ENCODE data around the gene POLR2B. TPM values are rescaled to one million over a fixed set of nuclear protein-coding genes. Genes with fewer than 3 reads are reported as not detected.
A peak's percentile ranks its signal among the peaks of the same experiment; 100 is the strongest.

Gene POLR2B
- total RNA-seq, 1 experiment from 2014 or later, result 108 TPM

DNA sequence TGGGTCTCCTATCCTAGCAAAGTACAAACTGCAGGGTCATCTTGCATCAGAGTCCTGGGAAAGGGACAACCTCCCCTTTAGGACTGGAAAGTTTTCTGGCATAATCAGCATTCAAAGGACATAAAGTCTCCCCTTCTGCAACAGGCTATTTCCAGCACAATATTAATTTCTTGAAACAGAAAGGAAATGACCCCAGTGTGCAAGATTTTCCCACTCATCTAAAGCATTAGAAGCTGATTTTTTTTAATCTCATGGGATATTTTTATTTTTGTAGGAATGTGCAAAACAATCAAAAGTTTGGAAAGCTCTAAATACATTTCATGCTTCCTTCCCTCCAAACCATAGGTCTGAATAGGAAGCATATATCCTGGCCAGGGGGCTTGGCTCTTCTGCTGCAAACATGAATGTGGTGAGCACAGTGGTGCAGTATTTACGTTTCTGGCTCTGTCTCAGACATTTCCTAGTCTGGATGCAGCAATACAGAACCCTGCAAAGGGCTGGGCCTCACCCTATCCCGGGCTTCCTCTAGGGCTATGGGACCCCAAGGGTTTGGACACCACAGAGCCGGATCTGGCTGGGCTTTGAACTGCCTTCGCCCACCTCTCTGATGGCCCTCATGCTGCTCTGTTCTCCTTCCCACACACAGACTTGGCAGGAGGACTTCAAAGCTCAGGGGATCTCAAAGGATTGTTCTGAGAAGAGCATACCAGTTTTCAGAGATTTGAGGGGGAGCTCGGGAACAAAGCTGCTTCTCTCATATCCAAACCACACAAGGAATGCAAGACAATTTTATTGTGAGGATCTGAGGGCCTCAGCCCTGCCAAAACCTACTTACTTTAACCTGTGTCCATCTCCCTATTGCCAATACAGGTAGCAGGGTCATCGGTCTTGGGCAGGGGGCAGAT is 64.9 kb downstream of the POLR2B start:
- Histone ChIP-seq H4K91ac (ENCODE audit: insufficient read length, low read depth, low read length) (no peak overlapping the region), H2BK15ac (ENCODE audit: low read depth, low read length) (no peak overlapping the region), H3K4ac (ENCODE audit: low read depth, low read length) (no peak overlapping the region), H3K4me2 (ENCODE audit: insufficient read depth, insufficient read length, low read length) (no peak overlapping the region), H3K9ac (ENCODE audit: extremely low read depth, insufficient read length, low read length) (no peak overlapping the region), H3K4me1 (ENCODE audit: insufficient read depth, low read length) (no peaks in the 10 kb centered on the region; the same call in 1 of the 2 replicates), H3K79me2 (ENCODE audit: insufficient read depth, low read length) (no peaks in the 10 kb centered on the region), H3K79me1 (ENCODE audit: insufficient read depth, low read depth, low read length, poor library complexity, severe bottlenecking) (no peaks in the 10 kb centered on the region), H3K27me3 (ENCODE audit: insufficient read depth, low read length) (no peaks in the 10 kb centered on the region), H4K20me1 (ENCODE audit: control insufficient read depth, insufficient read depth, insufficient read length) (no peaks in the 10 kb centered on the region), H3K23ac (ENCODE audit: insufficient read length, low read depth, low read length) (no peak overlapping the region), H3K23me2 (ENCODE audit: insufficient read length, low read depth, low read length, poor library complexity, severe bottlenecking) (no peaks in the 10 kb centered on the region), H3K14ac (ENCODE audit: insufficient read depth, low read length) (no peak overlapping the region), H3K56ac (ENCODE audit: insufficient read length, low read depth, low read length) (no peak overlapping the region), H3K27ac (ENCODE audit: insufficient read length, low read depth, low read length) (no peak overlapping the region), H3K9me3 (ENCODE audit: control insufficient read depth, low read depth, low read length) (no peaks in the 10 kb centered on the region), H2BK12ac (ENCODE audit: insufficient read length, low read depth, low read length) (no peak overlapping the region), H4K8ac (replicated peaks; ENCODE audit: insufficient read length, low read depth, low read length) (no peak overlapping the region), H2BK20ac (ENCODE audit: low read depth, low read length, poor library complexity, severe bottlenecking) (no peak overlapping the region), H2BK120ac (ENCODE audit: low read depth, low read length, poor library complexity, severe bottlenecking) (no peak overlapping the region), H3T11ph (ENCODE audit: low read length) (no peak overlapping the region), H2BK5ac (ENCODE audit: insufficient read length, low read length) (no peak overlapping the region), H2AK5ac (ENCODE audit: insufficient read length, low read length) (no peak overlapping the region), H4K5ac (ENCODE audit: insufficient read length, low read depth, low read length) (no peak overlapping the region), H2AFZ (ENCODE audit: low read length) (no peak overlapping the region), H3K18ac (ENCODE audit: insufficient read length, low read depth, low read length) (no peak overlapping the region)
- peaks cover 3% of the 10 kb centered on the region; the same call in 1 of the 2 replicates for H3K27me3 Mint-ChIP-seq (ENCODE audit: low read depth)
- no peak for DNase-seq
- H3K36me3 Mint-ChIP-seq (ENCODE audit: insufficient read depth in 1 of 3, low read depth in 3 of 3), result peaks cover 0 to 7% (median 4%) of the 10 kb centered on the region in 3 experiments; a peak in 3 of 7 replicates
- peak overlapping the region in 1 of 3 experiments; percentile 11; a peak in 1 of 7 replicates for H3K27ac Mint-ChIP-seq
- H3K4me1 Mint-ChIP-seq, result peaks cover 13 to 15% of the 10 kb centered on the region in 2 experiments
- peaks cover 3 to 8% of the 10 kb centered on the region in 2 experiments; a peak in 4 of 5 replicates for H3K9me3 Mint-ChIP-seq
- TF ChIP-seq, protein P1, sequence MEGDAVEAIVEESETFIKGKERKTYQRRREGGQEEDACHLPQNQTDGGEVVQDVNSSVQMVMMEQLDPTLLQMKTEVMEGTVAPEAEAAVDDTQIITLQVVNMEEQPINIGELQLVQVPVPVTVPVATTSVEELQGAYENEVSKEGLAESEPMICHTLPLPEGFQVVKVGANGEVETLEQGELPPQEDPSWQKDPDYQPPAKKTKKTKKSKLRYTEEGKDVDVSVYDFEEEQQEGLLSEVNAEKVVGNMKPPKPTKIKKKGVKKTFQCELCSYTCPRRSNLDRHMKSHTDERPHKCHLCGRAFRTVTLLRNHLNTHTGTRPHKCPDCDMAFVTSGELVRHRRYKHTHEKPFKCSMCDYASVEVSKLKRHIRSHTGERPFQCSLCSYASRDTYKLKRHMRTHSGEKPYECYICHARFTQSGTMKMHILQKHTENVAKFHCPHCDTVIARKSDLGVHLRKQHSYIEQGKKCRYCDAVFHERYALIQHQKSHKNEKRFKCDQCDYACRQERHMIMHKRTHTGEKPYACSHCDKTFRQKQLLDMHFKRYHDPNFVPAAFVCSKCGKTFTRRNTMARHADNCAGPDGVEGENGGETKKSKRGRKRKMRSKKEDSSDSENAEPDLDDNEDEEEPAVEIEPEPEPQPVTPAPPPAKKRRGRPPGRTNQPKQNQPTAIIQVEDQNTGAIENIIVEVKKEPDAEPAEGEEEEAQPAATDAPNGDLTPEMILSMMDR (conservative IDR thresholded peaks at IDR 0.05), result no peak
- H3K4me3 Mint-ChIP-seq, result no peak overlapping the region
- no CpG with 5 or more reads among the region's 6 CpGs for WGBS (ENCODE audit: extremely low coverage, insufficient read length, low lambda C conversion rate)

Data from H9 (cell line).